Psoas muscle (tissue), 8 donors: Measurements from ENCODE around the gene SLFN11. TPM values are rescaled to one million over a fixed set of nuclear protein-coding genes. Genes with fewer than 3 reads are reported as not detected.
A peak's percentile ranks its signal among the peaks of the same experiment; 100 is the strongest.

Experiments used
- ATAC-seq, 4 donors: fragments of 200-7000 bp; cut with Tn5 transposase; one replicate each; pipeline ENCODE4 v1.9.1; 2020; ENCODE audit warnings: moderate library complexity in 3 of 4, mild to moderate bottlenecking in 2 of 4
- DNase-seq, 2 donors: peaks; one replicate each; pipeline ENCODE4 v3.0.0-alpha.2; 2020
- H3K27ac ChIP-seq: fragments of 200-600 bp; one replicate; pipeline ENCODE4 v1.8.0; 2022
- H3K27me3 ChIP-seq, 3 donors: fragments of 200-600 bp in 1 of 3; one replicate each; pipeline versions ENCODE4 v1.6.1 to v1.8.0; 2013 to 2022; ENCODE audit warnings: low read length in 2 of 3, mild to moderate bottlenecking in 2 of 3, moderate library complexity in 1 of 3; ENCODE audit not compliant: insufficient read depth in 3 of 3
- H3K36me3 ChIP-seq, 2 donors: fragments of 200-600 bp in 1 of 2; one replicate each; pipeline versions ENCODE4 v1.6.1 to v1.8.0; 2013 to 2022; ENCODE audit warnings: low read depth in 1 of 2, mild to moderate bottlenecking in 1 of 2, moderate library complexity in 1 of 2; ENCODE audit not compliant: insufficient read depth in 1 of 2
- H3K4me1 ChIP-seq: fragments of 200-600 bp; one replicate; pipeline ENCODE4 v1.8.0; 2022
- H3K4me3 ChIP-seq: fragments of 200-600 bp; one replicate; pipeline ENCODE4 v1.8.0; 2022; ENCODE audit warnings: mild to moderate bottlenecking
- H3K9me3 ChIP-seq: fragments of 200-600 bp; one replicate; pipeline ENCODE4 v1.8.0; 2022
- WGBS, 3 donors: extraction: QIAGEN DNeasy Blood & Tissue Kit; methylation state at CpG; one replicate each; pipeline versions ENCODE4 v1.1.6 to v1.1.7; 2013; 5-methylcytosine and 5-hydroxymethylcytosine counted together
- intact Hi-C, 2 donors: fragments of 100-400 bp; cut with DNase I; formaldehyde crosslinking; loops; one replicate each; pipeline versions ENCODE4 v1.11.0 to v1.14.2; 2022
- polyA plus RNA-seq, 3 donors: library from polyadenylated mRNA; stranded (reverse); fragments of 200-250 nt; gene quantifications; one replicate each; pipeline ENCODE4 v1.2.3, GENCODE V29; 2013
- total RNA-seq, 4 donors: library from RNA; stranded (reverse); fragmentation: NEBNext Ultra II Directional in 2 of 4; extraction: Animal tissue kit (Norgen Biotek cat#: 25700) in 2 of 4; gene quantifications; one replicate each; pipeline versions ENCODE4 v1.2.1 to v1.2.4, GENCODE V29; 2021 to 2023
- TF ChIP-seq, protein P1 (sequence below): fragments of 200-600 bp; IDR thresholded peaks from one replicate; pipeline ENCODE4 v1.8.0; 2022; ENCODE audit warnings: antibody characterized with exemption
- donor health status: healthy with polysubstance abuse.
- donor health status: DM: no; HTN: no; CAD: no; lungs with moderate emphysema.
- donor health status: Bipolar disorder and iron deficiency.
- donor health status: healthy.
- donor health status: DM: yes; HTN: yes; CAD: no.
- donor health status: DM: no; HTN: no; CAD: no.
- donor health status: DM: no; HTN: no; CAD: no.
- donor health status: DM: yes; HTN: yes; CAD: no.

SLFN11 gene
- total and polyA plus RNA-seq, 7 donors, result 1.8 to 11.3 (median 7.0) TPM

GRCh38 chr17:35368081-35368830, 5.2 kb downstream of the SLFN11 start:
- 38 to 59% (median 42%) methylated on average over 3 to 4 of the region's 4 CpGs for WGBS, 3 donors
- ATAC-seq (peak in 1 of 4 donors; percentile 44), DNase-seq (no peak)
- no peak overlapping the region for H3K4me3 ChIP-seq
- no peak overlapping the region for H3K27ac ChIP-seq
- intact Hi-C loops, result no loop called here
- TF ChIP-seq, protein P1, sequence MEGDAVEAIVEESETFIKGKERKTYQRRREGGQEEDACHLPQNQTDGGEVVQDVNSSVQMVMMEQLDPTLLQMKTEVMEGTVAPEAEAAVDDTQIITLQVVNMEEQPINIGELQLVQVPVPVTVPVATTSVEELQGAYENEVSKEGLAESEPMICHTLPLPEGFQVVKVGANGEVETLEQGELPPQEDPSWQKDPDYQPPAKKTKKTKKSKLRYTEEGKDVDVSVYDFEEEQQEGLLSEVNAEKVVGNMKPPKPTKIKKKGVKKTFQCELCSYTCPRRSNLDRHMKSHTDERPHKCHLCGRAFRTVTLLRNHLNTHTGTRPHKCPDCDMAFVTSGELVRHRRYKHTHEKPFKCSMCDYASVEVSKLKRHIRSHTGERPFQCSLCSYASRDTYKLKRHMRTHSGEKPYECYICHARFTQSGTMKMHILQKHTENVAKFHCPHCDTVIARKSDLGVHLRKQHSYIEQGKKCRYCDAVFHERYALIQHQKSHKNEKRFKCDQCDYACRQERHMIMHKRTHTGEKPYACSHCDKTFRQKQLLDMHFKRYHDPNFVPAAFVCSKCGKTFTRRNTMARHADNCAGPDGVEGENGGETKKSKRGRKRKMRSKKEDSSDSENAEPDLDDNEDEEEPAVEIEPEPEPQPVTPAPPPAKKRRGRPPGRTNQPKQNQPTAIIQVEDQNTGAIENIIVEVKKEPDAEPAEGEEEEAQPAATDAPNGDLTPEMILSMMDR, result no peak
- no peaks in the 10 kb centered on the region for H3K4me1 ChIP-seq
- H3K9me3 ChIP-seq, result no peaks in the 10 kb centered on the region
- H3K36me3 ChIP-seq, result peaks cover 0 to under 1% of the 10 kb centered on the region in 2 donors
- H3K27me3 ChIP-seq, result peaks cover 0 to 40% (median 3%) of the 10 kb centered on the region in 3 donors

GRCh38 chr17:35361027-35361426, 12.4 kb downstream of the SLFN11 start:
- Histone ChIP-seq H3K27me3 (peaks cover 0 to 11% (median 3%) of the 10 kb centered on the region in 3 donors), H3K27ac (no peak overlapping the region), H3K4me1 (no peaks in the 10 kb centered on the region), H3K36me3 (peaks cover 0 to 17% of the 10 kb centered on the region in 2 donors), H3K4me3 (no peak overlapping the region), H3K9me3 (no peaks in the 10 kb centered on the region)
- no peak for ATAC-seq
- TF ChIP-seq, protein P1, result no peak
- 31 to 67% (median 43%) methylated on average over 1 of the region's 1 CpG for WGBS, 3 donors
- intact Hi-C loops, result no loop called here
- DNase-seq, result no peak

- no peak for ATAC-seq
- no peaks in the 10 kb centered on the region for H3K9me3 ChIP-seq
- no peaks in the 10 kb centered on the region for H3K4me1 ChIP-seq
- TF ChIP-seq, protein P1, result no peak
- 41 to 58% (median 55%) methylated on average over 3 of the region's 3 CpGs for WGBS, 3 donors
- H3K36me3 ChIP-seq, result peaks cover 0 to 29% of the 10 kb centered on the region in 2 donors
- no peak overlapping the region for H3K27ac ChIP-seq
- DNase-seq, result no peak
- H3K27me3 ChIP-seq, result peaks cover 0 to 11% (median 0%) of the 10 kb centered on the region in 3 donors
- intact Hi-C loops, result no loop called here
- H3K4me3 ChIP-seq, result no peak overlapping the region
Measured at GRCh38 chr17:35359398-35359797, 14.0 kb downstream of the SLFN11 start.

GRCh38 chr17:35352284-35352683, 21.1 kb downstream of the SLFN11 start:
- intact Hi-C loops, result no loop called here
- Histone ChIP-seq H3K27me3 (peaks cover 0 to 20% (median 0%) of the 10 kb centered on the region in 3 donors), H3K36me3 (peaks cover 0 to 20% of the 10 kb centered on the region in 2 donors), H3K4me1 (no peaks in the 10 kb centered on the region), H3K27ac (no peak overlapping the region), H3K4me3 (no peak overlapping the region), H3K9me3 (no peaks in the 10 kb centered on the region)
- 55 to 76% (median 59%) methylated on average over 6 of the region's 6 CpGs for WGBS, 3 donors
- DNase-seq, result no peak
- TF ChIP-seq, protein P1, result no peak
- ATAC-seq, result no peak
